PFSK-1 (cell line): ENCODE data around the gene RAB7A.

Source experiments
- POLR2AphosphoS5 ChIP-seq: IDR thresholded peaks from 2 replicates; pipeline ENCODE4 v1.6.1; 2012; ENCODE audit warnings: low read depth, mild to moderate bottlenecking, control low read depth, low read length, moderate library complexity
- REST ChIP-seq, 2 experiments: IDR thresholded peaks; 2 replicates each; pipeline versions ENCODE4 v1.6.1 to v1.8.0; 2011 to 2012; ENCODE audit warnings: low read depth in 2 of 2, low read length in 2 of 2, control low read depth in 1 of 2, inconsistent platforms in 1 of 2, mild to moderate bottlenecking in 1 of 2, moderate library complexity in 1 of 2; ENCODE audit not compliant: insufficient read depth in 1 of 2
- SIN3A ChIP-seq: IDR thresholded peaks from 2 replicates; pipeline ENCODE4 v1.6.1; 2012; ENCODE audit warnings: mild to moderate bottlenecking, low read length, moderate library complexity, borderline replicate concordance; ENCODE audit not compliant: insufficient read depth

- TF ChIP-seq POLR2AphosphoS5 = no peak
- TF ChIP-seq SIN3A = no peak
- TF ChIP-seq REST (IDR thresholded peaks at IDR 0.05; ENCODE audit: insufficient read depth in 1 of 2, low read depth in 2 of 2, low read length in 2 of 2) = no peak
Observed at GRCh38 chr3:128780101-128780837, 54.3 kb downstream of the RAB7A start.
